ENCODE data around the gene ZNF385B. TPM values are rescaled to one million over a fixed set of nuclear protein-coding genes. Genes with fewer than 3 reads are reported as not detected.
"Not testable (repeated sequence)": the region's sequence is repeated elsewhere in the genome, so short reads cannot be mapped to it uniquely, and the experiment has no call there.

Gene ZNF385B
- total and polyA plus RNA-seq, 5 donors from 2014 or later = not detected

DNA sequence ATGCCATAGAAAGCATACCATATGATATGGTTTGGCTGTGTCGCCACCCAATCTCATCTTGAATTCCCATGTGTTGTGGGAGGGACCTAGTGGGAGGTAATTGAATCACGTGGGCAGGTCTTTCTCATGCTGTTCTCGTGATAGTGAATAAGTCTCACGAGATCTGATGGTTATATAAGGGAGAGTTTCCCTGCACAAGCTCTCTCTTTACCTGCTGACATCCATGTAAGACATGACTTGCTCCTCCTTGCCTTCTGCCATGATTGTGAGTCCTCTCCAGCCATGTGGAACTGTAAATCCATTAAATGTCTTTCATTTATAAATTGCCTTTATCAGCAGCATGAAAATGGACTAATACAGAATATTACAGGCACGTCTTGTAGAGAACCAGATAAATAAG is 403.3 kb downstream of the ZNF385B start:
- not testable (repeated sequence) for H3K4me1 ChIP-seq (ENCODE audit: control insufficient read depth, insufficient read depth, low read length, poor library complexity, severe bottlenecking); H3K4me1 Mint-ChIP-seq; H3K36me3 Mint-ChIP-seq; H3K4me3 Mint-ChIP-seq; H3K27me3 ChIP-seq (ENCODE audit: control insufficient read depth, insufficient read depth, low read length); H3K27ac Mint-ChIP-seq; H3K4me3 ChIP-seq (ENCODE audit: low read depth, low read length); DNase-seq; H3K27ac ChIP-seq (ENCODE audit: insufficient read depth, low read length, poor library complexity, severe bottlenecking); H3K36me3 ChIP-seq (ENCODE audit: control insufficient read depth, insufficient read depth, low read length); H3K9me3 ChIP-seq (ENCODE audit: control insufficient read depth in 2 of 2, low read length in 2 of 2); ATAC-seq (ENCODE audit: low read depth in 2 of 2); H3K27me3 Mint-ChIP-seq
- peaks cover 0 to 13% (median 0%) of the 10 kb centered on the region in 7 donors for H3K9me3 Mint-ChIP-seq

DNA sequence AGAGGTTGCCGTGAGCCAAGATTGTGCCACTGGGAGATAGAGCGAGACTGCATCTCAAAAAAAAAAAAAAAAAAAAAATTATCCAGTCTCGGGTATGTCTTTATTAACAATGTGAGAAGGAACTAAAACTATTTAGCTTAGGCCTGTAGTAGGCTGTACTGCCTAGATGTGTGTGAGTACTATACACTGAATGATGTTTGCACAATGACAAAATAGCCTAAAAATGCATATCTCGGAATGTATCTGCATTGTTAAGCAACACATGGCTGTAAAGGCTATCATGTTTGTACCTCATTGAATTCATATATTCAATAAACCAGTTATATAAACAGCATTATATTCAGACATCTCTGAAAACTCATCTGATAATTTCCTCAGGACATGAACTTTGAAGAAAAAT is 405.6 kb downstream of the ZNF385B start:
- no peak for ATAC-seq (ENCODE audit: low read depth in 2 of 2)
- DNase-seq = no peak
- Histone ChIP-seq H3K27ac (ENCODE audit: insufficient read depth, low read length, poor library complexity, severe bottlenecking) (no peak overlapping the region), H3K36me3 (ENCODE audit: control insufficient read depth, insufficient read depth, low read length) (no peaks in the 10 kb centered on the region), H3K27me3 (ENCODE audit: control insufficient read depth, insufficient read depth, low read length) (no peaks in the 10 kb centered on the region), H3K4me1 (ENCODE audit: control insufficient read depth, insufficient read depth, low read length, poor library complexity, severe bottlenecking) (no peaks in the 10 kb centered on the region), H3K4me3 (ENCODE audit: low read depth, low read length) (no peak overlapping the region), H3K9me3 (ENCODE audit: control insufficient read depth in 2 of 2, low read length in 2 of 2) (no peaks in the 10 kb centered on the region)
- Mint-ChIP-seq H3K27ac (no peak overlapping the region), H3K4me3 (no peak overlapping the region), H3K36me3 (no peaks in the 10 kb centered on the region), H3K4me1 (no peaks in the 10 kb centered on the region), H3K27me3 (peaks cover 9% of the 10 kb centered on the region), H3K9me3 (peaks cover 0 to 13% (median 0%) of the 10 kb centered on the region in 7 donors)

DNA sequence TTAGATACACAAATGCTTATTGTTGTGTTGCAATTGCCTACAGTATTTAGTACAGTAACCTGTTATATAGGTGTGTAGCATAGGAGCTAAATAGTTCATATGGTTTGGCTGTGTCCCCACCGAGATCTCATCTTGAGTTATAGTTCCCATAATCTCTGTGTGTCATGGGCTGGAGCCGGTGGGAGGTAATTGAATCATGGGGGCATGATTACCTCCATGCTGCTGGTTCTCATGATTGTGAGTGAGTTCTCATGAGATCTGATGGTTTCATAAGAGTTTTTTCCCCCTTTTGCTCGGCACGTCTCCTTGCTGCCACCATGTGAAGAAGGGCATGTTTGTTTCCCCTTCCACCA is 406.3 kb downstream of the ZNF385B start:
- Histone ChIP-seq H3K4me3 (ENCODE audit: low read depth, low read length) (no peak overlapping the region), H3K9me3 (ENCODE audit: control insufficient read depth in 2 of 2, low read length in 2 of 2) (no peaks in the 10 kb centered on the region), H3K27me3 (ENCODE audit: control insufficient read depth, insufficient read depth, low read length) (no peaks in the 10 kb centered on the region), H3K27ac (ENCODE audit: insufficient read depth, low read length, poor library complexity, severe bottlenecking) (no peak overlapping the region), H3K36me3 (ENCODE audit: control insufficient read depth, insufficient read depth, low read length) (no peaks in the 10 kb centered on the region), H3K4me1 (ENCODE audit: control insufficient read depth, insufficient read depth, low read length, poor library complexity, severe bottlenecking) (no peaks in the 10 kb centered on the region)
- no peak for ATAC-seq (ENCODE audit: low read depth in 2 of 2)
- H3K9me3 Mint-ChIP-seq = peaks cover 0 to 13% (median 0%) of the 10 kb centered on the region in 7 donors
- no peak for DNase-seq
- H3K4me1 Mint-ChIP-seq = no peaks in the 10 kb centered on the region
- H3K4me3 Mint-ChIP-seq = no peak overlapping the region
- H3K36me3 Mint-ChIP-seq = no peaks in the 10 kb centered on the region
- H3K27me3 Mint-ChIP-seq = peaks cover 9% of the 10 kb centered on the region
- H3K27ac Mint-ChIP-seq = no peak overlapping the region

DNA sequence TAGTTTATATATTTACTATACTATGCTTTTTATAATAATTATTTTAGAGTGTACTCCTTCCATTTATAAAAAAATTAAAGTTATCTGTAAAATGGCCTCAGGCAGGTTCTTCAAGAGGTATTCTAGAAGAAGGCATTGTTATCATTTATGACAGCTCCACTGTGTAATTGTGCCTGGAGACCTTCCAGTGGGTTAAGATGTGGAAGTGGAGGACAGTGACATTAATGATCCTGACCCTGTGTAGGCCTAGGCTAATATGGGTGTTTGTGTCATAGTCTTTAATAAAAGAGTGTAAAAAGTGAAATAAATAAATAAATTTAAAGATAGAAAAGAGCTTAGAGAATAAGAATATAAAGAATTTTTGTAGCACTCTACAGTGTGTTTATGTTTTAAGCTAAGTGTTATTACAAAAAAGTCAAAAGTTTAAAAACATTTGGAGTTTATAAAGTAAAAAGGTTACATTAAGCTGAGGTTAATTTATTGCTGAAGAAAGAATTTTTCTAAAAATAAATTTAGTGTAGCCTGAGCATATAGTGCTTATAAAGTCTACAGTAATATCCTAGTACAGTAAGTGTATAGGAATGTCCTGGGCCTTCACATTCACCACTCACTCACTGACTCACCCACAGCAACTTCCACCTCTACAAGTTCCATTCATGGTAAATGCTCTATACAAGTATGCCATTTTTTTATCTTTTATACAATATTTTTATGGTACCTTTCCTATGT is 406.8 kb downstream of the ZNF385B start:
- Mint-ChIP-seq H3K27ac (no peak overlapping the region), H3K9me3 (peaks cover 0 to 13% (median 0%) of the 10 kb centered on the region in 7 donors), H3K36me3 (no peaks in the 10 kb centered on the region), H3K4me1 (no peaks in the 10 kb centered on the region), H3K27me3 (peaks cover 9% of the 10 kb centered on the region), H3K4me3 (no peak overlapping the region)
- H3K4me1 ChIP-seq (ENCODE audit: control insufficient read depth, insufficient read depth, low read length, poor library complexity, severe bottlenecking) = no peaks in the 10 kb centered on the region
- no peak overlapping the region for H3K27ac ChIP-seq (ENCODE audit: insufficient read depth, low read length, poor library complexity, severe bottlenecking)
- no peak for ATAC-seq (ENCODE audit: low read depth in 2 of 2)
- no peak for DNase-seq
- H3K9me3 ChIP-seq (ENCODE audit: control insufficient read depth in 2 of 2, low read length in 2 of 2) = no peaks in the 10 kb centered on the region
- no peak overlapping the region for H3K4me3 ChIP-seq (ENCODE audit: low read depth, low read length)
- no peaks in the 10 kb centered on the region for H3K27me3 ChIP-seq (ENCODE audit: control insufficient read depth, insufficient read depth, low read length)
- H3K36me3 ChIP-seq (ENCODE audit: control insufficient read depth, insufficient read depth, low read length) = no peaks in the 10 kb centered on the region

DNA sequence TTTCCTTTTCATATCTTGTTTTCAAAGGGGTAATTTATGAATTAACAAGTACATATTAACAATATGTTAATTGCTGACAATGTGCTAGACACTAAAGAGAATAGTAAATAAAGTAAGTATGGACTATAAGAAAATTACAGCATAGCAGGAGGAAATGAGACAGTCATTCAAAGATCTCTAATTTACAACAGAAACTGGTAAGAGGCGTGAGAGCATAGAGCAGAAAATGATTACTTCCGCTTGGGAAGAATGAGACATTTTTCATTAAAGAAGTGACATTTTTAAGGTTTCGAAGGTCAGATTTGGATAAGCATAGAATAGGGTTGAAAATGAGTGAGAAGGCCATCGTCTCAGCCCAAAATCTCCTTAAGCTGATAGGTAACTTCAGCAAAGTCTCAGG is 412.4 kb downstream of the ZNF385B start:
- H3K27me3 ChIP-seq (ENCODE audit: control insufficient read depth, insufficient read depth, low read length) = peaks cover 3% of the 10 kb centered on the region
- no peak overlapping the region for H3K4me3 ChIP-seq (ENCODE audit: low read depth, low read length)
- Mint-ChIP-seq H3K36me3 (no peaks in the 10 kb centered on the region), H3K4me1 (no peaks in the 10 kb centered on the region), H3K9me3 (peaks cover 0 to 1% (median 0%) of the 10 kb centered on the region in 7 donors), H3K4me3 (no peak overlapping the region), H3K27ac (no peak overlapping the region), H3K27me3 (peaks cover 11% of the 10 kb centered on the region)
- H3K27ac ChIP-seq (ENCODE audit: insufficient read depth, low read length, poor library complexity, severe bottlenecking) = no peak overlapping the region
- no peak for DNase-seq
- H3K9me3 ChIP-seq (ENCODE audit: control insufficient read depth in 2 of 2, low read length in 2 of 2) = no peaks in the 10 kb centered on the region
- no peaks in the 10 kb centered on the region for H3K36me3 ChIP-seq (ENCODE audit: control insufficient read depth, insufficient read depth, low read length)
- H3K4me1 ChIP-seq (ENCODE audit: control insufficient read depth, insufficient read depth, low read length, poor library complexity, severe bottlenecking) = no peaks in the 10 kb centered on the region
- no peak for ATAC-seq (ENCODE audit: low read depth in 2 of 2)

DNA sequence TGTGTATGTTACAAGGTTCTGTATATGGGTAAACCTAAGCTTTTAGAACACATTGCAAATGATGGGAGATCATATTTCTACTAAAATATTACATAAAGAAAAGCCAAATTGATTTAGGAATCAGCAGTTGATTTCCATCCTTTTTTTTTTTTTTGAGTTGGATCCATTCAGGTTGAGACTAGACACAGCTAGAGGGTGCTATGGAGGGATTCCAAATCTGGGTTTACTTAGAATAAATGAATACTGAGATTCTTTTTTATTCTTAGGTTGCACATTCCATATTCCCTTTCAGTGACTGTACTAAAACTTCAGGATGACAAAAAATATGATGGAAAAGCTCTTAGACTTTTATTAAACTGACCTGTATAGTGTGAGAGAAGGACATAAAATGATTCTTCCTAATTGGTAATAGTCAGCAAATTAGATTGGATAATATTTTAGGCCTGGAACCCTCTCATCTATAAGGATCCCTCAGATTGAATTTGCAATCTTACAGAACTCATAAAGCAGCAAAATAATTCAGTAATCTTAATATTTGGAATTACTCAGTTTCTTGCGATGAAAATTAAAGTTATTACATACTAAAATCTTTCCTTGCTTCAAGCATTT is 413.5 kb downstream of the ZNF385B start:
- no peaks in the 10 kb centered on the region for H3K4me1 Mint-ChIP-seq
- no peak for DNase-seq
- H3K4me3 ChIP-seq (ENCODE audit: low read depth, low read length) = no peak overlapping the region

DNA sequence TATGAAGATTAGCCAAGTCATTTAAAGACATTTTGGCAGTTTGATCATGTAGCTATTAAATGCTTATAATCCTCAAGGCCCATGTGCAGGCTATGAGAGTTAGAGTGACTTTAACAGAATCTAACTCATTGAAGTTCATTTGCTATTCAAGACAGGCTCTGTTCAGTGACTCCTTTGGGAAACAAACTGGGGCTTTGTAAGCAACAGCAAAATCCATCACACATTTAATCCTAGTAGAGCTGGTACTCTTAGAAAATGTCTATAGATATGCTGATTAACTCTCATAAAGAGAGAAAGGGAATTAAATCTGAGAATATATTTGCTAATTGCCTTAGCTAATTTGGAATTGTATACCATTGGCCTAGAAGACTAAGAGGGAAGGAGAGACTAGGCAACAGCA is 414.0 kb downstream of the ZNF385B start:
- no peak for ATAC-seq (ENCODE audit: low read depth in 2 of 2)

More for the DNA sequence above, 413.5 kb downstream of the ZNF385B start:
- no peaks in the 10 kb centered on the region for H3K36me3 Mint-ChIP-seq
- Histone ChIP-seq H3K27me3 (ENCODE audit: control insufficient read depth, insufficient read depth, low read length) (peaks cover 3% of the 10 kb centered on the region), H3K4me1 (ENCODE audit: control insufficient read depth, insufficient read depth, low read length, poor library complexity, severe bottlenecking) (no peaks in the 10 kb centered on the region), H3K36me3 (ENCODE audit: control insufficient read depth, insufficient read depth, low read length) (no peaks in the 10 kb centered on the region), H3K27ac (ENCODE audit: insufficient read depth, low read length, poor library complexity, severe bottlenecking) (no peak overlapping the region), H3K9me3 (ENCODE audit: control insufficient read depth in 2 of 2, low read length in 2 of 2) (no peaks in the 10 kb centered on the region)
- H3K27me3 Mint-ChIP-seq = peaks cover 12% of the 10 kb centered on the region
- H3K9me3 Mint-ChIP-seq = peaks cover 0 to under 1% (median 0%) of the 10 kb centered on the region in 7 donors
- no peak overlapping the region for H3K27ac Mint-ChIP-seq
- no peak for ATAC-seq (ENCODE audit: low read depth in 2 of 2)
- H3K4me3 Mint-ChIP-seq = no peak overlapping the region

More for the DNA sequence above, 414.0 kb downstream of the ZNF385B start:
- Histone ChIP-seq H3K9me3 (ENCODE audit: control insufficient read depth in 2 of 2, low read length in 2 of 2) (no peaks in the 10 kb centered on the region), H3K4me1 (ENCODE audit: control insufficient read depth, insufficient read depth, low read length, poor library complexity, severe bottlenecking) (no peaks in the 10 kb centered on the region), H3K27ac (ENCODE audit: insufficient read depth, low read length, poor library complexity, severe bottlenecking) (no peak overlapping the region), H3K4me3 (ENCODE audit: low read depth, low read length) (no peak overlapping the region), H3K36me3 (ENCODE audit: control insufficient read depth, insufficient read depth, low read length) (no peaks in the 10 kb centered on the region), H3K27me3 (ENCODE audit: control insufficient read depth, insufficient read depth, low read length) (peaks cover 6% of the 10 kb centered on the region)
- H3K4me3 Mint-ChIP-seq = no peak overlapping the region
- H3K27ac Mint-ChIP-seq = no peak overlapping the region
- H3K36me3 Mint-ChIP-seq = no peaks in the 10 kb centered on the region
- H3K4me1 Mint-ChIP-seq = no peaks in the 10 kb centered on the region
- DNase-seq = no peak
- peaks cover 0 to 2% (median 0%) of the 10 kb centered on the region in 7 donors for H3K9me3 Mint-ChIP-seq
- peaks cover 15% of the 10 kb centered on the region for H3K27me3 Mint-ChIP-seq
